GM18861 (cell line): ENCODE data around the gene PON3.

Source experiments
- ATAC-seq: cut with Tn5 transposase; IDR thresholded peaks from one replicate; pipeline ENCODE4 v1.9.1; 2021; ENCODE audit not compliant: unreplicated experiment

The PON3 gene

GRCh38 chr7:95342642-95343307 is 53.4 kb downstream of the PON3 start:
- no peak for ATAC-seq

- no peak for ATAC-seq
These were observed 54.1 kb downstream of the PON3 start for GRCh38 chr7:95342029-95342428.

- no peak for ATAC-seq
These were observed 55.7 kb downstream of the PON3 start for GRCh38 chr7:95340491-95340890.

GRCh38 chr7:95338832-95339231 is 57.3 kb downstream of the PON3 start:
- ATAC-seq: no peak

- ATAC-seq: no peak
These were observed 61.1 kb downstream of the PON3 start for GRCh38 chr7:95335093-95335492.

- no peak for ATAC-seq
These were observed 61.7 kb downstream of the PON3 start for GRCh38 chr7:95334447-95334846.

- ATAC-seq: peak; percentile 31
These were observed 65.2 kb downstream of the PON3 start for GRCh38 chr7:95330961-95331337.

- peak; percentile 98 for ATAC-seq
These were observed 65.8 kb downstream of the PON3 start for GRCh38 chr7:95330204-95330960.

- no peak for ATAC-seq
These were observed 68.8 kb downstream of the PON3 start for GRCh38 chr7:95327356-95327755.

GRCh38 chr7:95324431-95324830 is 71.7 kb downstream of the PON3 start, which contains the start of gene PON1:
TSS of gene PON1 (minus strand) at chr7:95324532. CDS start at chr7:95324475, 57 bp downstream.
- peak; percentile 60 for ATAC-seq

- ATAC-seq: no peak
These were observed 72.6 kb downstream of the PON3 start for GRCh38 chr7:95323410-95324129.

GRCh38 chr7:95322854-95323253 is 73.3 kb downstream of the PON3 start:
- no peak for ATAC-seq

- no peak for ATAC-seq
These were observed 73.8 kb downstream of the PON3 start for GRCh38 chr7:95322396-95322795.

- no peak for ATAC-seq
These were observed 74.5 kb downstream of the PON3 start for GRCh38 chr7:95321720-95322119.

GRCh38 chr7:95320651-95321050 is 75.5 kb downstream of the PON3 start:
- ATAC-seq: no peak

- no peak for ATAC-seq
These were observed 76.6 kb downstream of the PON3 start for GRCh38 chr7:95319570-95319969.

- ATAC-seq: no peak
These were observed 77.6 kb downstream of the PON3 start for GRCh38 chr7:95318501-95319100.

GRCh38 chr7:95317966-95318365 is 78.2 kb downstream of the PON3 start:
- no peak for ATAC-seq

GRCh38 chr7:95317546-95317945 is 78.6 kb downstream of the PON3 start:
- ATAC-seq: no peak

GRCh38 chr7:95316588-95316987 is 79.6 kb downstream of the PON3 start:
- peak; percentile 79 for ATAC-seq

GRCh38 chr7:95312561-95312960 is 83.6 kb downstream of the PON3 start:
- no peak for ATAC-seq
